Esophagus mucosa (tissue), 1 donor: ENCODE measurements around the gene PPFIA2. TPM values are rescaled to one million over a fixed set of nuclear protein-coding genes. Genes with fewer than 3 reads are reported as not detected.

ENCODE experiments used
- ATAC-seq: fragments of 200-7000 bp; cut with Tn5 transposase; one replicate; pipeline ENCODE4 v1.9.1; 2020
- total RNA-seq: library from RNA; stranded (reverse); gene quantifications from one replicate; pipeline ENCODE4 v1.2.4, GENCODE V29; 2023
- donor health status: DM: yes; HTN: yes; CAD: no.

The PPFIA2 gene
- total RNA-seq, 1 donor from 2014 or later = not detected

DNA sequence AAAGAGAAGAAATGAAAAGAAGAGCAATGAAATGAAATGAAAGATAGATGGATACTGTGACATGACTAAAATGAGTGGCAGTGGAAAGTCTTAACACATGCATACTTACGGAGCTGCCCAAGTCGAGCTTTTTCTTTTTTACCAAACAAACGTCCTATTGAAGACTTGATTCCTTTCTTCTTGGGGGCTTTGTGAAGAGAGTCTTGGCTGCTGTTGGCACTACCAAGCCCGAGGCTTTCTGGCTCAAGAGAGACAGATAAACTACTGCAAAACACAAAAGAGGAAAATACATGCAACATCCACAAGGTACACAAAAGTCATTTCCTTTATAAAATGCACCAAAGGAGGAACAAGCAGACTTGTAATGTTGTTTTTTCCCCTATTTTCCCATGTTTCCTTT, 420.1 kb downstream of the PPFIA2 start:
- ATAC-seq = no peak

DNA sequence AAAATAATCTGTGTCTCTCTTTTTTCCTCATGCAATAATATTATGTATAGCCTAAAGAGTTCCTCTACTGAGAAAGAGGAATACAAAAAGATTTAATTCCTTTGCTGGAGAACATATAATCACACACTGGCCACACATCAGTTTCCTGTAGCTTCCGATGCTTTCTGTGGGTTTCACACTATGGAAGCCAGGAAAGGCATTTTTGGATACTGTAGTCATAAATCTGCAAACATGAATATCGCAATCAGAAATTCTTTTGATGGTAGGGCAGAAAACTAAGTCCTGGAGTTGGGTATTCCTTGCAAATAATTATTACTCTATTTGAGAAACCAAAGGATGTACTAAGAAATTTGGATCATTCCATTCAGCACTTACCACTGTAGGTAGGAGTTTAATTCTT, 421.3 kb downstream of the PPFIA2 start:
- no peak for ATAC-seq

DNA sequence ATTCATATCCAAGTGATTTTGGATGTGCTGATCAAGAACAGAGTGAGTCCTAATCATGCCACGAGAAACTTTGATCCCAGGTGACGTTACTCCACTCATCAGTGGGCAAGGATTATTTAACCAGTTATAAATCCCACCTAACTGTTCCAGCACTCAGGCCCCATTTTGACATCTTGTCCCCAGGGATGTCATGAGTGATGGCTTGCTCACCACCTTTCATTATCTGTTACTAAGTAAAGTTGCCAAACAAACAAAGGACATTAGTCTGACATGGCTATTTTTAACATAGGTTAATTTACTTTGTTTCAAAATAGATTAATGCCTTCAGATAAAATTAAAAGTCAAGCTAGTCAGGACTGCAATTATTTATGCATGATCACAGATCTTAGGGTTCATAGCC, 425.3 kb downstream of the PPFIA2 start:
- no peak for ATAC-seq

DNA sequence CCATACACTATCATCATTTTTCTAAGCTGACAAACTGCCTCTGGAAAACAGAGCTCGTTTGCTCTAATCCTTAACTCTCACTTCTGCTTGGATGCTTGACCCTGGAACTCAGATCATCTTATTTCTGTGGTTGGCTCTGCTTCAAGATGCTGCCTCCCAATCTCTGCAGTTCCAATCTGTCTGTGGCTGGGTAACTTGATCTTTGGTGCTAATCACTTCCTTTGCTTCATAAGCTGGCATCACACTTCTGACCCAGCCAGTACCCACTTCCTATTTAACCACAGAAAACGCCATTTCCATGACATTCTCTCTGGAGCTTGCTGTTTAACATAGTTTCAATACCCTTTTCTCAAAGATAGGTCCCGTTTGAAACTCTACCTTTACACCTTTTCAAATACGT, 427.1 kb downstream of the PPFIA2 start:
- ATAC-seq = no peak

DNA sequence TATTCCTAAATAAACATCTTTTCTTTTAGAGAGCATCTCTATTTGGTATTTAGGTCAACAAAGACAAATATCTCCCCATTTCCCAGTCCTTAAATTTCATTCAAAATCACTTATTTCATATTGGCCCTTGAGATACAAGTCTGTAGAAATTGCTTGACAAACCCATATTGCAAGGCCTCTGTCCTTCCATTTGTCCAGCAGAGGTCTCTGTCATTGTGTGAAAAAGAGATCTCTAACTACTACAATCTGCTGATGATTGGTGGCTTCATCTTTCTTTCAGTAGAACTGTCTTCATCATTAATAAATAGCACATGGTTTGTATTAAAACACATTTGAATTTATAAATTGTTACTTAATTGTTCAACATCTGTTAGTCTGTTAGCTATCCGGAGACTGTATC, 428.7 kb downstream of the PPFIA2 start:
- no peak for ATAC-seq

DNA sequence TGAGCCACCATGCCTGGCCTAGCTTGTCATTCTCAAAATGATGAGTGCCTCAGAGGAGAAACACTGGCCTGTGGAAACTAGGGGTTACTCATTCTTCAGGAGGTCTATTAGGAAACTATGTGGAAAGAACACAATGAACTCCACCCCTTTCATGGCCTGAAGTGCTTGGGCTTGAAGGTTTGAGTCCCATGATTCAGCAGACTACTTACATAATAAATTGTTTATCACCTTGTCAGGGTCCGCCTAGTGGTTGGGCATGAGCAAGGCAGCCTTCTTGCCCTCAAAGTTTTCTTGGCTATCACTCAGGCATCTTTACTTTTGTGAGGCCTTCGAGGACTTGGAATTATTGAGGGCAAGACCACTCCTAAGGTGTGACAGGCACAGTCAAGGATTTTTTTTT, 430.1 kb downstream of the PPFIA2 start:
- ATAC-seq = no peak

DNA sequence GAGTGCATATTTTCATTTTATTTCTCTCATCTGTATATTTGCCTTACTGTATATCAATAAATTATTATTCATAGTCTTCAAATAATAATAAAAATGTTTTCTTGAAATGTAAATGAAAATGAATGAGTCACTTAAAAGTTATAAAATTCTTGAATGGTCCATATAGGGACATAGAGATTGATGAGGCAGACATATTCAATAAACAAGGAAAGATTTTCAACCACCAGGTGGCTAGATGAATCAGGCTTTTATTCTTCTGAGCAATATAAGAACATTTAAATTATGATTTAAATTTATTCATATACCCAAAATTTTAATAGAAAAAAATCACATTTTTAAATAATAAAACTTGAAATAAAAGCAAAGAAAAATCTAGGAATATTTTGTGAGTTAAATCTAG, 431.7 kb downstream of the PPFIA2 start:
- no peak for ATAC-seq

DNA sequence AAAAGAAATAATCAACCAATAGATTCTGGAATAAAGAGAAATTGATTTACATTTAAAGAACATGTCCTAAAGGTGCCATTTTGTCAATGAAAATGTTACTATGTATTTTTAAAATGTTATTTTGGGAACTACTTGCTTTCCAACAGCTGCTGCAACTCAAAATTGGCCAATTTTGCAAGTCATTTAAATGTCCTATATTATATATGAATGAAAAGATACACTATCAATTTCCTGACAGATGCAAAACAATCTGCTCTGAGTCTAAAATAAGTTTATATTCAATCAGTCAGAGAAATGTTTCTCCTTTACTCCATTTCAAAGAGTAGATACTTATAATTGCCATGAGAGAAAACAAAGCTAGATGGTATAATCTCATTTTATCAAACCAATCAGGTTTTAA, 434.1 kb downstream of the PPFIA2 start:
- ATAC-seq = no peak

DNA sequence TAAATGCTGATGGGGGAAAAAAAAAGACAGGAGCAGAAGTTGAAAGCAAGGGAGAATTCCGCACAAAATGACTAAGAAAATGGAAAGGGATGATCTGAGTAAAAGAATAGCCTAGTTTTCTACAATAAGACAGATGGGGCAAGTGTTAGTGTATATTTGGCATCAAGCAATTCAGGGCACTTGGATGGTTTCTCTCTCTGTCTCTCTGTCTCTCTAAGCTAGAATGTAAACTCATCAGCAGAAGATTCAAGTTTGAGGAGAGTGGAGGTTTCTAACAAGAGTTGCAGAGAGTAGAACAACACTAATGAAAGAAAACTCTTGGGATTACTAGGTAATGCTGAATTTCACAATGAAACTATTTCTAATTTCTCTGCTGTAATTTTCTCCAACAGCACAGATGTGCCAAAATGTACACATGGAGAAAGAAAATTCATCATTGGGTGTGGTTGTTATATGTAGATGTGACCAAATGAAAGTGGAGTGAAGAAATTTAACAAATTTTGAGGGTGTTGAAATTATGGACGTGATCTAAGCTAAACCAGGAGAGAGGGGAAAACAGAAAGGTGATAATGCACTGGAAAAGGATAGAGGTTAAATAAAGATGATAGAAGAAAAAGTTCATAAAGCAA, 444.1 kb downstream of the PPFIA2 start:
- no peak for ATAC-seq

DNA sequence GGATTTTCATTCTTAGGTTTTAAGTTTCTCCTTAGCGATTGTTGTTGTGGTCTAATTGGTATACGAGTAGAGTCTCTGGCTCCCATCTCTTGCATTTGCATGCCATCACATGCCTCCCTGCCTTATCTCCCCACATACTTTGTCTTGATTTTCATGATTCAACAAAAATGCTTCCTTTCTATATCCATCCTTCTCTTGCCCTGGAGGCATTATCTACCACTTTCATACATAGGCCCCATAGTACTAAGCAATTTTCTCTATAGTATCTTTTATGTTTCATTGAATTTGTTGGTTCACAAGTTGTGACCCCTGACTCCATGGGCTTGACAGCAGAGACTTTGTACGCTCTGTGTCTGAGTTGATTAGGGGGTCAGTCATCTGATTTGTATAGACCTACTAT, 455.2 kb downstream of the PPFIA2 start:
- ATAC-seq = no peak

DNA sequence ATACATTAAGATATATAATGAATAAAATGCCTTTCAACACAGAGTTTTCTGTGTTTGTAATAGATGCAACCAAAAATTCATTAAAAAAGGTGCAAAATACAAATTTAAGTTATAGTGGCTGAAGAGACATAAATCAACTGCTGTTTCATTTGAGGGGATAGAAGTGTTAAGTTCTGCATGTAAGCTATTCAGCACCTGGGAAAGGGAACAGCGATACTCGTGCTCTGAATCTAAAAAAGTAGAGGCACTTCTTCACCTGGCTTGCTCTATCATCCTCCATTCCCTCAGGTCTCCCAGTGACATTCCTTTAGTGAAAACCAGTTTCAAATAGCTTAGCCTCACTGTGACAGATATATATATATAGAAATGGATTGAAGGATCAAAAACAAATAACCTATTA, 458.7 kb downstream of the PPFIA2 start:
- no peak for ATAC-seq

DNA sequence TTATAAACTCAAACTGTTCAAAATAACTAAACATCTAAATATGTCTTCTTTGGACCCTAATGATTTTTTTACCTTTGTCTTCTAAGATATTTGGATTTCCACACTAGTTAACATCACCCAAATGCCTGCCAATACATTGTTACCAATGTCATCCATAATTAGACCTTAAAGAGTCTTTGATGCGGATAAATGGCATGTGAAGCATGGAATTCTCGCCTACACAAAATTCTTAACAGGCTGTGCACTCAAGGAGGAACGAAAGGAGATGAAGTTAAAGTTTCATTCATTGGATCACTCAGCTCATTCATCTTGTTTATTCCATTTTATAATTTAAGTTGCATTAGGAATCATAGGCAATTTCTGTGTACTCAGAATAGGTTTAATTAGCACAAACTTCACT, 461.5 kb downstream of the PPFIA2 start:
- no peak for ATAC-seq

DNA sequence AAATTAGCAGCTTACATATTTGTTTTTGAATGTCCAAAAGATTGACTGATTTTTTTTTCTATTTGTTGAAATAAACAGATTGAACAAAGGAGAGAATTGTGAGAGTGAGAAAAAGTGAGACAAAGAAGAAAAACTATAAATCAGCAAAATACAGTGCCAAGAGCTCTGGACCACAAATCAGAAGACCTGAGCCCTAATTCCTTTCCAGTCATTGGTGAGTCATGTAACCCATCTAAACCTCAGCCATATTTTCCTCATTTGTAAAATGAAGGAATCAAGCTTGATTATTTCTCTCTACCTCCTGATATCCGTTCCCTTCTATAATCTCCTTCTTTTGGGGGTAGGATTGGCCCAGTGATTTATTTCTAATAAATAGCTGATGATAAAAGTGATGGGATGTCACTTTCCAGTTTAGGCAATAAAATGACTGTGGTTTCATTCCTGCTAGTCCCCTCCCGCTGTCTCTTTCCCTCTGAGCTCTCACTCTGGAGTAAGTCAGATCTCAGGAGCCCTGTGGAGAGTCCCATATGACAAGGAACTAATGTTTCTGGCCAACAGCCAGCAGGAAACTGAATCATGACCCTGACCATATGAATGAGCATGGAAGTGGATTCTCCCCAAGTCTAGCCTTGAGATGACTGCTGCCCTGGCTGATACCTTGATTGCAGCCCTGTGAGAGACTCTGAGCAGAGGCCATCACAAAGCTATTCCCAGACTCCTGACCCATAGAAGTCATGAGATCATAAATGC, 462.4 kb downstream of the PPFIA2 start:
- ATAC-seq = no peak

DNA sequence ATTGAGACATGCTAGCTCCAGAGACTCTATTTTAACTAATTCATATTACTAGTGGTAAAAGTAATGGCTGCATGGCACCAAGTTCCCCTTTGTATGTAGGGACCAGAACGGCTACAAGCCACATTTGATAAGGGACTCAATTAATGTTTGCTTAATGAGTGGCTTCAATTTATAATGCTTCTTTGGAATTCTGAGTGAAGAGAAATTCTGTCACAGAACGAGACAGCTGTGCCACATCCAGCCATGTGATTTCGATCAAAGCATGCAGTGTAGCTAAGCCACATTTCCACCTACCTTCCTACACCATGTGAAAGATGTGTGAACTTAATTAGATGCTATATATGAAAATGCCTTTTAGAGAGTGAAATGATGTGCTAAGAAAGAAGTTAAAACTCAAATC, 463.9 kb downstream of the PPFIA2 start:
- ATAC-seq = no peak

DNA sequence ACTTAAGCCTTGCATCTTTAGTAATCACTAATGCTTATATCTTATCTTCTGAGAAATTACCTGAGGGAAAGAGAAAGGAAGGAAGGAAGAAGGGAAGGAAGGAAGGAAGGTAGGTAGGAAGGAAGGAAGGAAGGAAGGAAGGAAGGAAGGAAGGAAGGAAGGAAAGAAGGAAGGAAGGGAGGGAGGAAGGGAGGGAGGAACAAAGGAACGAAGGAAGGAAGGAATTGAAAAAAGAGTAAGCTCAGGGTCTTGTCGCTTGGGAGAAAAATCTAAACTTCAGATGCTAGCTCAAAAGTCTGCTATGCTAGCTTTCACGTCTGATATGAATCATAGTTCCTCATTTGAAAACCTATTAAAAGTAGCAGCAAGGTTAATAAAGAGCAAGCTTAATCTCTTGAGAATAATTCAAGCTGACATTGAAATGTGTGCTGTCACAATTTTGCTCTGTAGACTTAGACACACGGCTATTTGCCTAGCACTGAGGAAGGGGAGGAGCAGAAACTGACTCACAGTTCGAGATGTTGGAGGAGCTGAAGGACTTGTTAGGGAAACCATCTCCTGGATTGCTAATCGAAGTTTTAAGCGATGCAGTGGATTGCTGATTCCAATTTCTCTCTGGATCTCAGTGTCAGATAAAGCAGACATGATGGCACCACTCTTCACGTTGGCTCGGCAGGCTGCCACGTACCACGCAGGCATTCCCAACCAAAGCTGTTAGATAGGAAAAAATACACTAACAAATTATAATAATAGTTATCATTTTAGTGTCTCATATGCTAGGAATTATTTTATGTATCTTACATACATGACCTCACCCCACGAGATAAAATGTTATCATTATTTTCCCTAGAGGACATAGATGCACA, 464.6 kb downstream of the PPFIA2 start:
- ATAC-seq = no peak

DNA sequence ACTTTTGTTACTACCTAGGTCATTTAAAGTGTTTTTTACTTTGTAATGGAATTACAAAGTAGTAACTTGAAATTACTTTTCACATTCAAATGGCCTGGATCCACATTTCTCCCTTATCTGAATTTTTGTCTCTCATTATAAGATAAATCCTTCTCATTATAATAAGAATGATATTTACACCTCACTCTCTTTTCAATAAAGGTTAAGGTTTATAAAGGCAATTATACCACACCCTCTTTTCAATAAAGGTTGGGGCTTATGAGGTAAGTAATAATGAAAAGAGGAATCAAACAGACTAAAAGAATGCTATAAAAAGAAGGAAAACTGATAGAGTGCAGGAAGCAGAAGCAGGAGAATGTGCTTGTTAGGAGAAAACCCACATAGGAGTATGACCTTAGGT, 470.5 kb downstream of the PPFIA2 start:
- no peak for ATAC-seq

DNA sequence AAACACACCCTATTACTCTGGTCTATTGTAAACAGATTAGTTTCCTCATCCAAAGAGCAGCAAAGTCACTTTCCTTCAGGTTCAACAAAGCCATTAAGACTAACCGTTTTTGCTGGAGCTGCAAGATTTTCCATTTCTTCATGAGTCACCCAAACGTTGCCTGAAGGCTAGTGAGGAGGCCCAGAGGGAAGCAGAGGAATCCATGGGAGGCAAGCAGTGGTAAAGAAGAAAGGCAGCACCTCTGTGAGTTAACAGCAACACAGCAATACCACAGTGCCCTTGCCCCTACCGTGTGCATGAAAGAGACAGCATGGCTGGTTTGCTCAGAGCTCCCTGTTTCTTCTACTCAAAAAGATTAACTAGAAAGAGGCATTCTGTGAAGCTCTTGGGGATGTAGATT, 475.0 kb downstream of the PPFIA2 start:
- ATAC-seq = no peak

DNA sequence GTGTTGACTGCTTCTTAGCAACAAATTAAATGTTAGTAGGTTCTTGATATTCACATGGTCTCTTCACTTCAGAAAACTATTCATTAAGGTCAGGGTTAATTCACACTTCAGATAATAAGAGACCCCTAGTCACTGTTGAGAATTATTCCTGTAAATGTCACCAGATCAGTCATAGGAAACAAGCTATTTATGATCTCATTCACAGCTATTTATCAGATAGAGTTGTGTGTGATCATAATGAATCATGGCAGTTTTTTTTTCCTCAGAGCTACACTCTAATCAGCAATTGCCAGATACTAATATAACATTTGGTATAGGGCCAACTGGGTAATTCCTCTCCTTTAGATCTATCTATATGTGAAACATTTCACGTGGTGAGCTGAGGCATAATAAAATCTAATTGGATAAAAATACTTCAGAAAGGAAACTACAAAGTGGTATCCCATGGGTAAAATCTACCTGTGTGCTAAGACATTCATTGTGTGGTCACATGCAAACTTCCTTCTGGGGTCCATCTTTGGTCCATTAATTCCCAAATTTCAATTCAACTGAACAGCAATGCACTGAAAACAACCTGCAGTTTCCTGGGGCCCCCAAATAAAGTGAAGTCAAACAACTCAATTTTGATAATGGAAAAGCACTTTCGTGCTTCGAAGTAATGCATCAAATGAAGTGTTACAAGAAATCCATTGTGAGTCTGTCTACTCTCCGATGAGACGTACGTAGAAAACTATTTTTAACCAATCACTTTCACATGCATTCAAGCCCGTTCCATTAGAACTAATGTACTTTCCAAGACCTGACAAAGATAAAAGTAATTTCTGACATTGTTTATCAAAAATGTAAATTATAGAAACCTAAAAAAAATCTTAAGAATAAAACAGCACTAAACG, 484.3 kb downstream of the PPFIA2 start:
- ATAC-seq = no peak

DNA sequence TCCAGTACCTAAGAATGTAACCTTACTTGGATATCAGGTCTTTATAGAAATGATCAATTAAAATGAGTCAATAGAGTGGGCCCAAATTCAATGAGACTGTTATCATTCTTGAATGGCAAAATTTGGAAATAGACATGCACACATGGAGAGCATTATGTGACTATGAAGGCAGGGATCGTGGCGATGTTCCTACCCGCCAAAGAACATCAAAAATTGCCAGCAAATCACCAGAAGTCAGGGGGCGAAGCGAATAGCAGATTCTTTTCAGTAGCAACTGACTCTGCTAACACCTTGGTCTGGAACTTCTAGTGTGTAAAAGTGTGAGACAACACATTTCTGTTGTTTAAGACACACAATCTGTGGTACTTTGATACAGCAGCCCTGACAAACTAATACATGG, 488.8 kb downstream of the PPFIA2 start:
- ATAC-seq = no peak

DNA sequence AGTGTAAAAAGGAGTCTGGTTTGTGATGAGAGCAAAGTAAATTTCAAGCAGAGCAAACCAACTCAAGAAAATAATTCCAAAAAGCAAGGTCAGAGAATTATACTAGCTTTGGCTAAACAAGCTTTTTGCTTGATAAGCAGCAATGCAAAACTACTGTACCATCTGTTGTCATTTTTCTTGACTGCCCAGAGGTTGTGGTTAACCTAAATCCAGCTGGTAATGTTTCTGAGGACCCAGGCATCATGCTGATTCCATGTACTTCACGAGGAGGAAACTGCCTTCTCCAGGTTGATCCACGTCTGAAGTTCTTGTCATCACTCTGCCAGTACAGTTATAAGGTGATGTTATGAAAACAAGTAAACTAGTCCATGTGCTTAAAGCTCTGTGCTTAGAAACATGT, 496.1 kb downstream of the PPFIA2 start:
- ATAC-seq = no peak

DNA sequence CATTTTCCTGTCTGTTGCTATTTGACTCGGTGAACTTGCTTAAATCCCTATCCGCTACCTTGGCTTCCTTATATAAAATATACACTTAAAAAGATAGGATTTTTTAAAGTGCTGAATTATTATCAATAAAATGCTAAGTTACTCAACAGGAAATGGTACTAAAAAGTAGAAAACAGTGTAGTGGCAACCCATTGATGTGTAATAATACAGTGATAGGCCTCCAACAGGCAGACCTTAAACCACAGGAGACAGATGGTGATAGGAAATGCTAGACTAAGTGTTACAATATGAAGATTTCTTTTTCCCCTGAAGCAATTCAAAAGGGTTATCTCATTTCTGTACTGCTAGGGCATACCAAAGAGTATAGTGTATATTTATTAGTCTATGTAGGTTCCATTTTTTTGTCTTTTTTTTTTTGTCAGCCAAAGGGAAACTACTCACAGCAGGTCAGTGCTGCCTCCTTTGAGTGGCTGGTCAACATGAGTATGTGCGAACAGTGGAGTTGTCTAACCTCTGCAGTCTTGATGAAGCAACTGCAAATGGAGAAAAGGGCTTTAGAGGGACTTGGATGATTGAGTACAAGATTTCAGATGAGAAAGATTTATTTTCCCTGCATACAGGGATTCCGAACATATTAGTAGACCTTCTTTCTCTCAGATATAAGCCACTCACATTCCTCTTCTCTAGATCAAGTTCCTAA, 497.5 kb downstream of the PPFIA2 start:
- no peak for ATAC-seq

DNA sequence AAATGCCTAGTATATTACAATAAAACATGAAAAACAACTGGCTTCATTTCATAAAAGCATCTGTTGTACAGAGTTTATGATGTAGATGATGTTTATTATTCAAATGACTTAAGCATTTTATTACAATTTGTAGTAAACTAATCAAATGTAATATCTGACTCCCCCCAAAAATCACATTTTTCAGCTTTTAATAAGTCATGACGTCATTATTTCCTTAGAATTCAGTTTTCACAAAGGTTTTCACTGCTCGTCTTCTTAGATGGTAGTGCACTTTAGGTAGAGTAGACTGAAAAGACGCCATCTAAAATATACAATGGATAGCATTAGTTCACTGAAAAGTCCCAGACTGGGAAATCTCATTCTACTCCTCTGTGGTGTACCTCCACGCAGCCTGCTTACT, 499.8 kb downstream of the PPFIA2 start:
- ATAC-seq = no peak
